SK-N-MC (cell line): ENCODE measurements around the gene CRYGB.

Source experiments
- EZH2 ChIP-seq: fragments of 200-600 bp; sonication (generic); IDR thresholded peaks from one replicate; pipeline ENCODE4 v1.6.1; 2017; ENCODE audit warnings: antibody characterized with exemption
- FOXP2 ChIP-seq: optimal IDR thresholded peaks from 2 replicates; pipeline ENCODE3; 2011; ENCODE audit warnings: mild to moderate bottlenecking, moderate library complexity; ENCODE audit not compliant: insufficient read depth; ENCODE audit errors: extremely low read length, control extremely low read depth
- POLR2AphosphoS5 ChIP-seq: IDR thresholded peaks from 2 replicates; pipeline ENCODE4 v1.6.1; 2012; ENCODE audit warnings: mild to moderate bottlenecking, low read depth, low read length, borderline replicate concordance

DNA sequence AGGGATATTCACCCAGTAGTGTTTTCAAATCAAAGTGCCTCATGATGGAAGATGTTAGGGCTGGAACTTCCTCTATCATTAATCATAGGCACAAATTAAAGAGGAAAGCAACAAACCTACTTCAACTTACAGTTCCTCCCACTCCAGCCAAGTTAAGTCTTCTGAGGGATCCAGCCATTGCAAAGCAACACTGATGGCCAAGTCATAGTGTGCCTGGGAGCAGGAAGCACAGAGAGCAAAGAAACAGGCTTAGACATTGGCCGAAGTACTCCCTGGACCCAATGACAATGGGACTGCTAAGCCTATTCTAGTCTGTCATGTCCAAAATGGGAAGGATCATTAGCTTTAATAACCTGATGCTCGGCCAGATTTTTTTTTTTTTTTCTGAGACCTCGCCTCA is 36.9 kb upstream of the CRYGB start:
- no peak for TF ChIP-seq EZH2
- TF ChIP-seq POLR2AphosphoS5, result no peak
- TF ChIP-seq FOXP2, result no peak
